ENCODE data around the gene LYPD1. TPM values are rescaled to one million over a fixed set of nuclear protein-coding genes. Genes with fewer than 3 reads are reported as not detected.

The LYPD1 gene
- total RNA-seq, 1 donor from 2014 or later: 6.0 TPM

DNA sequence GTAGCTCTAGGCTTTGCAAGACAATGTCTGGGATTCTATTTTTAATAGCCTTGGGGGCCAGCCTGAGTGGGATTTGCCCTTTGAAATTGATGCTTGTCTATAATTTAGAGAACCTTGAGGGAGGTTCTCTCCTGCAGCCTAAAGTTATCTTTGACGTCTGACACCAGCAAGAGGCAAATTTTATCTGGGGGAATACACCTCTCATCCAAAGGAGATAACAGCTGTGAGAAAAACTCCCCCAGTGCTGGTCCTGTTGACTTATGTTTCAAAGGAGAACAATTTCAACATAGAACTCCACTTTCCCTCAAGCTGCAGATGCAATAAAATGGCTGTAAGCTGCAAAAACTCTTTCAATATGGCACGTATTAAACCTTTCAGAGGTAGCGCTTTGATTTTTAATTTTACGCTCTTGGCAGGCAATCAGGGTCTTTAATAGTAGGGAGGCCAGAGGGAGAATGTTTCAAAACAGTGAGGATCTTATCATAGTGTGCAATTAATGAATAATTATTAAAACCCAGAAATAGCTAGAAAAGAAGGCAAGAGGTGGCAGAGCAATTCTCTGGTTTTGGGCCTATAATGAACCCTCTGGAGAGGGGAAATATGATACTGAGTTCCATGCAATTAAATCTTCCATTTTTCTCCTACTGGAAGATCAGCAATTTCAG lies 62.4 kb downstream of the LYPD1 start:
- H3K36me3 Mint-ChIP-seq: no peaks in the 10 kb centered on the region
- no peaks in the 10 kb centered on the region for H3K79me2 ChIP-seq (ENCODE audit: low read depth)
- DNase-seq (ENCODE audit: low spot score): no peak
- no peaks in the 10 kb centered on the region for H4K20me1 ChIP-seq (ENCODE audit: low read depth)
- H3K9me3 ChIP-seq (ENCODE audit: low read depth): no peaks in the 10 kb centered on the region
- peaks cover 32% of the 10 kb centered on the region for H3K4me1 Mint-ChIP-seq
- H3K4me3 ChIP-seq: no peak overlapping the region
- H3K27me3 ChIP-seq: no peaks in the 10 kb centered on the region
- no peak overlapping the region for H3K27ac Mint-ChIP-seq
- H3K4me1 ChIP-seq: no peaks in the 10 kb centered on the region
- no peak overlapping the region for H3K4me3 Mint-ChIP-seq
- H3K27me3 Mint-ChIP-seq (ENCODE audit: insufficient read depth, low read depth): no peaks in the 10 kb centered on the region
- no peak overlapping the region for H3K4me2 ChIP-seq
- no peaks in the 10 kb centered on the region for H3F3A ChIP-seq (ENCODE audit: low read depth)
- H3K9me3 Mint-ChIP-seq: no peaks in the 10 kb centered on the region
- H2AFZ ChIP-seq (replicated peaks): no peak overlapping the region
- TF ChIP-seq, protein P1, sequence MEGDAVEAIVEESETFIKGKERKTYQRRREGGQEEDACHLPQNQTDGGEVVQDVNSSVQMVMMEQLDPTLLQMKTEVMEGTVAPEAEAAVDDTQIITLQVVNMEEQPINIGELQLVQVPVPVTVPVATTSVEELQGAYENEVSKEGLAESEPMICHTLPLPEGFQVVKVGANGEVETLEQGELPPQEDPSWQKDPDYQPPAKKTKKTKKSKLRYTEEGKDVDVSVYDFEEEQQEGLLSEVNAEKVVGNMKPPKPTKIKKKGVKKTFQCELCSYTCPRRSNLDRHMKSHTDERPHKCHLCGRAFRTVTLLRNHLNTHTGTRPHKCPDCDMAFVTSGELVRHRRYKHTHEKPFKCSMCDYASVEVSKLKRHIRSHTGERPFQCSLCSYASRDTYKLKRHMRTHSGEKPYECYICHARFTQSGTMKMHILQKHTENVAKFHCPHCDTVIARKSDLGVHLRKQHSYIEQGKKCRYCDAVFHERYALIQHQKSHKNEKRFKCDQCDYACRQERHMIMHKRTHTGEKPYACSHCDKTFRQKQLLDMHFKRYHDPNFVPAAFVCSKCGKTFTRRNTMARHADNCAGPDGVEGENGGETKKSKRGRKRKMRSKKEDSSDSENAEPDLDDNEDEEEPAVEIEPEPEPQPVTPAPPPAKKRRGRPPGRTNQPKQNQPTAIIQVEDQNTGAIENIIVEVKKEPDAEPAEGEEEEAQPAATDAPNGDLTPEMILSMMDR (IDR thresholded peaks at IDR 0.05): no peak
- TF ChIP-seq EZH2phosphoT487 (IDR thresholded peaks at IDR 0.05) (no peak), EZH2 (IDR thresholded peaks at IDR 0.05) (no peak)
- H3K36me3 ChIP-seq: no peaks in the 10 kb centered on the region
- H3K9ac ChIP-seq: no peak overlapping the region
- H3K27ac ChIP-seq: no peak overlapping the region

GRCh38 chr2:132606649-132607048 lies 63.4 kb downstream of the LYPD1 start:
- Mint-ChIP-seq H3K9me3 (no peaks in the 10 kb centered on the region), H3K4me3 (no peak overlapping the region), H3K27ac (no peak overlapping the region), H3K4me1 (peaks cover 32% of the 10 kb centered on the region), H3K36me3 (no peaks in the 10 kb centered on the region), H3K27me3 (ENCODE audit: insufficient read depth, low read depth) (no peaks in the 10 kb centered on the region)
- H4K20me1 ChIP-seq (ENCODE audit: low read depth): no peaks in the 10 kb centered on the region
- H3K4me1 ChIP-seq: no peaks in the 10 kb centered on the region
- no peaks in the 10 kb centered on the region for H3K79me2 ChIP-seq (ENCODE audit: low read depth)
- H3K9ac ChIP-seq: no peak overlapping the region
- TF ChIP-seq, protein P1 (IDR thresholded peaks at IDR 0.05): no peak
- H3K9me3 ChIP-seq (ENCODE audit: low read depth): no peaks in the 10 kb centered on the region
- H3K27me3 ChIP-seq: no peaks in the 10 kb centered on the region
- H3K4me3 ChIP-seq: no peak overlapping the region
- no peaks in the 10 kb centered on the region for H3F3A ChIP-seq (ENCODE audit: low read depth)
- no peak overlapping the region for H3K4me2 ChIP-seq
- H2AFZ ChIP-seq (replicated peaks): no peak overlapping the region
- DNase-seq (ENCODE audit: low spot score): no peak
- no peaks in the 10 kb centered on the region for H3K36me3 ChIP-seq
- H3K27ac ChIP-seq: no peak overlapping the region

- DNase-seq (ENCODE audit: low spot score): no peak
- H3K4me3 ChIP-seq: no peak overlapping the region
- no peaks in the 10 kb centered on the region for H3K9me3 ChIP-seq (ENCODE audit: low read depth)
- TF ChIP-seq EZH2phosphoT487 (IDR thresholded peaks at IDR 0.05) (no peak), EZH2 (IDR thresholded peaks at IDR 0.05) (no peak)
- TF ChIP-seq, protein P1 (IDR thresholded peaks at IDR 0.05): no peak
- no peak overlapping the region for H2AFZ ChIP-seq (replicated peaks)
- Mint-ChIP-seq H3K27ac (peak overlapping the region; percentile 50), H3K27me3 (ENCODE audit: insufficient read depth, low read depth) (no peaks in the 10 kb centered on the region), H3K4me1 (peaks cover 32% of the 10 kb centered on the region), H3K9me3 (no peaks in the 10 kb centered on the region), H3K4me3 (no peak overlapping the region), H3K36me3 (no peaks in the 10 kb centered on the region)
- H3K27ac ChIP-seq: no peak overlapping the region
- no peak overlapping the region for H3K9ac ChIP-seq
- H3F3A ChIP-seq (ENCODE audit: low read depth): no peaks in the 10 kb centered on the region
- no peaks in the 10 kb centered on the region for H3K36me3 ChIP-seq
- H3K79me2 ChIP-seq (ENCODE audit: low read depth): no peaks in the 10 kb centered on the region
- no peaks in the 10 kb centered on the region for H3K4me1 ChIP-seq
- no peaks in the 10 kb centered on the region for H4K20me1 ChIP-seq (ENCODE audit: low read depth)
- H3K27me3 ChIP-seq: no peaks in the 10 kb centered on the region
- no peak overlapping the region for H3K4me2 ChIP-seq
Observed at GRCh38 chr2:132605236-132606180, 64.5 kb downstream of the LYPD1 start.

Data from neural progenitor cell (in vitro differentiated cells).